GM23248 (cell line): Measurements from ENCODE around the gene NAA25.

Experiments
- EZH2 ChIP-seq: fragments of 200-600 bp; sonication (generic); IDR thresholded peaks from 2 replicates; pipeline ENCODE4 v1.6.1; 2018; ENCODE audit warnings: antibody characterized with exemption, mild to moderate bottlenecking; ENCODE audit not compliant: insufficient read depth, poor library complexity, severe bottlenecking
- EZH2phosphoT487 ChIP-seq: fragments of 200-600 bp; sonication (generic); IDR thresholded peaks from 2 replicates; pipeline ENCODE4 v1.6.1; 2018; ENCODE audit warnings: antibody characterized with exemption, moderate library complexity, mild to moderate bottlenecking, low read depth; ENCODE audit not compliant: insufficient read depth

DNA sequence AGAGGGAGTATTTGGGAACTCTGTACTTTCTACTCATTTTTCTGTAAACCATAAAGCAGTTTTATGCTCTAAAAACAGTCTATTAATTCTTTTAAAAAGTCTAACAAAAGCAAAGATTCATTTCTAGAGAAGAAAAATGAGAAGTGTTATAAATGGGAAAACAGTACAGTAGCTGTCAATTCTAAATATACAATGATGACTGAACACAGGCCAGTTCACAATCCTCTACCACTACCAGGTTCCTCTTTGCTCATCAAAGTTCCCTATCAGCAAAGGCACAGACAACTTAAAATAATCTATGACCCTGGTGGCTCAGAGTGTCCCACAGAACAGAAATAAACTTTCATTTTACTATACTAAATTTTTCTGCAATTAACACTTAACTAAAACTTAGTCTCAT lies 12.5 kb downstream of the NAA25 start:
- TF ChIP-seq EZH2: no peak
- no peak for TF ChIP-seq EZH2phosphoT487
